ENCODE results near the gene APOC3.
"Not testable (repeated sequence)": the region's sequence is repeated elsewhere in the genome, so short reads cannot be mapped to it uniquely, and the experiment has no call there.

APOC3 gene

DNA sequence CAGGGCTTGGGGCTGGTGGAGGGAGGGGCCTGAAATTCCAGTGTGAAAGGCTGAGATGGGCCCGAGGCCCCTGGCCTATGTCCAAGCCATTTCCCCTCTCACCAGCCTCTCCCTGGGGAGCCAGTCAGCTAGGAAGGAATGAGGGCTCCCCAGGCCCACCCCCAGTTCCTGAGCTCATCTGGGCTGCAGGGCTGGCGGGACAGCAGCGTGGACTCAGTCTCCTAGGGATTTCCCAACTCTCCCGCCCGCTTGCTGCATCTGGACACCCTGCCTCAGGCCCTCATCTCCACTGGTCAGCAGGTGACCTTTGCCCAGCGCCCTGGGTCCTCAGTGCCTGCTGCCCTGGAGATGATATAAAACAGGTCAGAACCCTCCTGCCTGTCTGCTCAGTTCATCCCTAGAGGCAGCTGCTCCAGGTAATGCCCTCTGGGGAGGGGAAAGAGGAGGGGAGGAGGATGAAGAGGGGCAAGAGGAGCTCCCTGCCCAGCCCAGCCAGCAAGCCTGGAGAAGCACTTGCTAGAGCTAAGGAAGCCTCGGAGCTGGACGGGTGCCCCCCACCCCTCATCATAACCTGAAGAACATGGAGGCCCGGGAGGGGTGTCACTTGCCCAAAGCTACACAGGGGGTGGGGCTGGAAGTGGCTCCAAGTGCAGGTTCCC lies at the start of gene APOC3:
Gene APOC3 (plus strand): TSS at position 383 of the 659 bp plus-strand sequence. CDS start 676 bp downstream, outside the sequence.
- DNase-seq, result no peak

DNA sequence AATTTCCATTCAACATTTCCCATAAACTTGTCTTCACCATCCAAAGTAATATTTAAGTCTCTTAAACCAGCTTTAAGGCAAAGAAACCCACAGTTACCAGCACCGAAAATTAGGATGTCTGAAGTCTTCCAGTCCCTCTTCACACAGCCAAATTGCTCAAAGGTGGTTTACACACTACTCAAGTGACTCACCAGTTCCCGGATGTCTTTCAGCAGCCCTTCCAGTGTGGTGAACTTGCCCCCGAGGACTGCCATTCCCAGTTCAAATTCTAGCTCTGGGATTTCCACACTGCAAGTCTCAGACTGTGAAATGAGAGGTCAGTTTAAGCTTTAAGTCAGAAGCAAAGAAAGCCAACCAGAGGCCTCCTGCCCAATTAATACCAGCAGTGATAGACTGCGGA lies 47.0 kb upstream of the APOC3 start:
- no peak for DNase-seq

DNA sequence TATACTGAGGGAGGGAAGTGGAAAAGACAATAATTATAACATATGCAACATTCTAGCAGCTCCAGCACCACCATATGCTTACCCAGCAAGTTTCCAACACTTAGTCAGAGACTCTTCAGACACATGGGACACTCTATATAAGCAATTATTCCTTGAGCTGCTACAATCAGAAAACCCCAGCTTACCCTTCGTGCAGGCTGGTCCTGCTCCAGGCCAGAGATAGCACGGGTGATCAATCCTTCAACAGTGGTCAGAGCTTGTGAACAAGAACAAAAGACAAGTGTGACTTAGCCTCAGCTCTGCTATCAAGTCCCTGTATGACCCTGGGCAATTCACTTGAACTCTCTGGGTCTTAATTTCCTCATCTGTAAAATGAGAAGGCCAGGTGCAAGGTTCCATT lies 43.4 kb upstream of the APOC3 start:
- no peak for DNase-seq

DNA sequence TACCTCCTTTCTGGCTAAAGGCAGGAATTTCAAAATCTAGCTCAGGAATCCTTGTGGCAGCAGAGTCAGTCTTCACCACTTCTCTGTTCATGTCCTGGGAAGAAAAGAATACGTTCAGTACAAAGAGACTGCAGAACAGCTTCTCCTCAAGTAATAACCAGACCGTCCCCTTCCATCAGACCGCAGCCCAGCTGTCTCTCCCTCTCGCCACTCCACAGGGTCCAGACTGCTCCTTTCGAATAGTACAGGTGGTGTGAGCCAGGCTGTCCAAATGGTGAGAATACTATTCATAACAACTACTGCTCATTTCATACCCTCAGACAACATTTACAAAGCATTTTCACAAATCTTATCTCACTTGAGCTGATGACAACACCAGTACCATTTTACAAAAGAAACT lies 42.7 kb upstream of the APOC3 start:
- DNase-seq, result no peak

DNA sequence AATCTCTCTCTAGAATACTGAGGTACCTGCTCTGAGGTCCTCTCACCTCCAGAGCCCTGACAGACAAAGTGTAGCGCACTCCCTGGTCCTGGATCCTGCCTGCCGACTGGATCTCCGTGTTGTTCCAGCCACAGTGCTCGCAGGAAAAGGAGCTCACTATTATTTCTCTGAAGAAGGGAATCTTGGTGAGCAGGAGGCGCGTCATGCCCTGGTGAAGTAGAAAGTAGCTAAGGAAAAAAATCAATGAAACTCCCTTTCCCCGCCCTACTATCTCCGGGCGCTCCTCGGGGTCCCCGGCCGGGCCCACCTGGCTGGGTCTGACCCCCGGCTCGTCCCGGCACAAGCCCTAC lies 42.3 kb upstream of the APOC3 start:
- DNase-seq, result peak; percentile 5

DNA sequence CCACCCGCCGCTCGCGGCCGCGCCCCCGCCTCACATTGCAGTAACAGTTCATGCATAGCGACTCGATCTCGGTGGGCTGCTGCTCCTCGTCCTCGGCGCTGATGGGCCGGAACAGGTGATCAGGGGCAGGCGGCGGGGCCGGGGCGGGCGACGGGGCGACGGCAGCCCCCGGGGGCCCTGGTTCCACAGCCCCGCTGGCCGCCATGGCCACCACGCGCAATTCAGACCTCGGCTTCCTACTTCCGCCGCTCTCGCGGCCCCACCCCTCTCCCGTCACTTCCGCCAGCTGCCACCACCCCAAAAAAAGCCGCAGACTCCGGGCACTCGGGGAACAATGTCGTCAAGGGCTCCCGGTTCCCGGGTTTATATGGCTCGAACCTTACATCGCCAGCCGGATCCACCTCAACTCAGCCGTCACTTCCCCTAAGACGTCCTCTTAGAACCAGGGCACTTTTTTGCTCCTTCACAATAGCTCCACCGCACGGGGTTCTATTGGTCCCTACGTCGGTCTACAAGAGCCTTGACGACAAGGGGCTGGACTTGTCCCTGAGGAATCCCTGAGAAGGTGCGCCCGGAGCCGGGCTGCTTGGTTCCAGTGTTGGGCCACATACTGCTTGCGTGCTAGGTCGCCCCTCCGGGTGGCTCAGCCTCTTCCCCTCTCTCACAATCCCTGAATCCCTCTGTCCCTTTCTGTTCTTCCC lies 41.8 kb upstream of the APOC3 start, which contains the start of gene ZPR1:
Gene ZPR1 (minus strand): TSS at position 238 of the 701 bp plus-strand sequence. CDS start 33 bp downstream, at position 205.
- peak; percentile 88 for DNase-seq

DNA sequence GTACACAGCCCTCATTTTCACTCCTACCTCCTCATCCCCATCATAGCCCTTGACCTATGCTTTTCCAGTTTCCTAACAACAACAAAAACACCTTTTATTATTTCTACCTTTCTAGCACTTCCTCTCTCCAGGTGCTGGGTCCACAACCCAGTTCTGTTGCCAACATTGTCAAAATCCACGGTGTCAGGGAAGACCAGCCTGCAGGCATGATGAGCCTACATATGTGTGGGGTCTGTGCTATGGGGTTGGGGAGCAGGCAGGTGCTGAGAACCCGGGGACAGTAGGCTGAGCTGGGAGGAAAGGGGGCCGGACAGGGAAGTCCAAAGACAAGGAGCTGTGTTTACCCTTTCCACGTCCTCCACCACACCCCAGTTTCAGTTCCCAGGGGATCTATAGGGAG lies 41.2 kb upstream of the APOC3 start:
- no peak for DNase-seq

DNA sequence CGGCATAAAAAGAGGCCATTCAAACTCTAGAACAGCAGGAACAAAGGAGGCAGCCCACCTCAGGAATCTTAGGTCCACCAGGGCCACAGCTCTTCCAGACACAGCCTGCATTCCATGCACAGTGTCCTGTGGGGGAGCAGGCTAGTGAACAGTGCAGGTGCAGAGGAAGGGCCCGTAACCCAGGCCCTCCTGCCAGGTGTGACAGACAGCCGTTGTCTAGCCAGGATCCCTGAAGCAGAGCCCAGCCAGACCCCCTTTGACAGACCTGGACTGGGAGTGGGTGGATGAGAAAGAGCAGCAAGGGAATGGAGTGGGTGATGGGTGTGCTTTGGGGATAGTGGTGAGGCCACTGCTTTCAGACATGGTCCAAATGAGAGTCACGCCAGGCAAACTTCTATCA lies 40.7 kb upstream of the APOC3 start:
- DNase-seq, result no peak

DNA sequence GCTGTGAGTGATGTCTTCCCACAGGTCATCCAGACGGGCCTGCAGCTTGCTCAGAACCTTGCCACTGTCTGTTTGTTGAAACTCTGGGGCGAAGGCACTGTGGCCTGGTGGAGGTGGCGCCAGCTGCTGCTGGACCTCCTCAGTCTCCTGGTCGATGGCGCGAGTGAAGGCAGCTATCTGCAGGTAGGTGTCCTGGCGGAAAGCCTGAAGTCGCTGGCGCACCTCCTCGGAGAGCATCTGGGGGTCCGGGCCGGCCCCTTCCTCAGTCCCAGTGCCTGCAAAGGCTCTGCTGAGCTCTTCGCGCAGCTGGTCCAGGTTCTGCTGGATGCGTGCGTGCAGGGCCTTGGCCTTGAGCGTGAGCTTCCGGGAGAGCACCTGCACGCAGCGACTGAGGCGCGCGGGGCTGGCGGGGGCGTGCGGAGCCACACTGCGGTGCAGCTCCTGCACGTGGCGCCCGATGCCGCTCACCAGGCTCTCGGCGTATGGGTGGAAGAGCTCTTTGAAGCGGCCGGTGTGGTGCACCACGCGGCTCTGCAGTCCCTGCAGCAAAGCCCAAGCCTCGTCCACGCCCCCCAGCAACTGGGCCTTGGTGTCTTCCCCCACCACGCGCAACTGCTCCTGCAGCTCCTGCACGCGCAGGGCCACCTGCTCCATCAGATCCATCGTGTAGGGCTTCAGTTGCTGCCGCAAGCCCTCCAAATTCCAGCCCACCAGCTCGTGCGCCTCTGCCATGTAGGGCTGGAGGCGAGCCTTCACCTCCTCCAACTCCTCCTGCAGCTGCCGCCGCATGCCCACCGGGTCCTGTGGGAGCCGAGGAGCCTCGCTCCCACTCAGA lies 39.3 kb upstream of the APOC3 start:
- no peak for DNase-seq

DNA sequence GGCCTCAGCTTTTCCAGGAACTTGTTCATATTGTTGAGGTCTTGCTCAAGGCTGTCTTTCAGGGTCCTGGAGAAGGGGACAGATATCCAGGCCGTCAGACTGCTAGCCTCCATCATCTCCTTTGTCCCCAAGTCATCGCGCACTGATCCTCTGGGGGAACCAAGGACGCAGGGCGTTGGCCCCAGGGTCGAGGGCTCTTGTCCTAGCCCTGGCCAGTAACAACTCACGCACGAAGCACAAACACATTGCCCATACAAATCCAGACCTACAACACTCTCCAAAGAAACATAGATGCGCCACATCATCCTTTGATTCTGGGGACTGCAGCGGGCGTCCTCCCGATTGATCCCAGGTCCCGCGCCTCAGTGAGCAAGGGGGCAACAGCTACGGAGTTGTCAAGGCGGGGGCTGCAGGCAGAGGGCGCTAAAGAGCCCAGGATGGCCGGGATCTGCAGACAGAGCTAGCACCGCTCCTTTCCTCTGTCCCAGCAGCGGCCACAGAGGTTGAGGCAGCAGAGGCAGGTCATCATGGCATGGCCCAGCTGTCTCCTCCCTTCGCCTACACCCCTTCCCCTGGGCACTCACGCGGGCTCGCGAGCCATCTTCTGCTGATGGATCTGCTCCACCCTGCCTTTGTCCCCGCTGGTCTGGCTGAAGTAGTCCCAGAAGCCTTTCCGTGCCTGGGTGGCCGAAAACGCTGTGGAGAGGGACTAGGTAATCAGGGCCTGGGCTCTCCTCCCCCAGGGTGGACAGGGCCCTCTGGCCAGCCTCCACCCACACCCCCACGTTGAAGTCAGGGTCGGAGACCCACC lies 38.5 kb upstream of the APOC3 start:
- peak; percentile 83 for DNase-seq

DNA sequence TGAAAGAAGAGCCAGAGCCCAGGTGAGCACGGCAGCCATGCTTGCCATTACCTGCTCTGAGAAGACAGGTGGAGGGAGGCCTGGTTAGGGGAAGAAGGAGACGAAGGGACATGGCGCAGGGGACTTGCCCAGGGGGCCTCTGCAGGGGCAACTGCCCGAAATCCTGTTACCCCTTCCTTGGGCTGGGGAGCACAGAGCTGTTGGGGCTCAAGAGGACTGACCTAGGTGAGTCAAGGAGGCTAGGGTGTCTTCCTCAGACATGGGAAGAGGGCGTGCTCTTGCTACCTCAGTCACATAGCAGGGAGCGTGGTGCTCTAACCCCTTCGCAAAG lies 37.9 kb upstream of the APOC3 start, which contains the start of gene APOA5:
Gene APOA5 (minus strand): TSS at position 67 of the 331 bp plus-strand sequence. CDS start 19 bp downstream, at position 48.
- no peak for DNase-seq

DNA sequence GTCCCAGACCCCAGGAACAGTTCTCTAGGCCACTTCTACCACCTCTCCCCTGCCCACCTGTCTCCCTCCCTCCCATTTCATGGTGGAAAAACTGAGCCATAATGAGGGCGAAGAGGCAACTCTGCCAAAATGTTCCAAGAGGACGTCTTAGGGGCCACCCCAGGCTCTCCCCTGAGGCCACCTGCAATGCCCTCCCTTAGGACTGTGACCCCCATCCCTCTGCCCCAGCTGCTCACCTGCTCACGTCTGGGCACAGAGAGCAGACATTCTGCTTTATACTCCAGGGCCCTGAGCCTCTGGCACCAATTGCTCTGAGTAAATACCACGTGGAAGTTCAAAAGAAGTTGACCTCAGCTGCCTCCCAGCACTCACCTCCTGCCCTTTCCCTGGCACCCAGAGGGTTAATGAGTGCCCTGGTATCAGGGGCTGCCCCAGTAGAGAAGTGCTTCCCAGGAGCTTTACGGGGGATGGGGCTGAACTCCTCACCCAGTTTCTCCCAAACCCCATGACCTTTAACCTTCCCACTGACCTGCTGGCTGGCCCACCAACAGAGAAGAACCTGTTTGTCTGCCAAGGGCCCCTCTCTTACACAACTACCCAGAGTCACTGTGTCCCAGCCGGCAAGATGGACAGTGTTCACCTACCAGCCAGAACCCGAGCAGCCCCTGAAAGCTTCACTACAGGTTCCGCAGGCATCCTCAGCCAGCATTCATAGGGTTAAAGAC lies 37.4 kb upstream of the APOC3 start:
- DNase-seq, result no peak

DNA sequence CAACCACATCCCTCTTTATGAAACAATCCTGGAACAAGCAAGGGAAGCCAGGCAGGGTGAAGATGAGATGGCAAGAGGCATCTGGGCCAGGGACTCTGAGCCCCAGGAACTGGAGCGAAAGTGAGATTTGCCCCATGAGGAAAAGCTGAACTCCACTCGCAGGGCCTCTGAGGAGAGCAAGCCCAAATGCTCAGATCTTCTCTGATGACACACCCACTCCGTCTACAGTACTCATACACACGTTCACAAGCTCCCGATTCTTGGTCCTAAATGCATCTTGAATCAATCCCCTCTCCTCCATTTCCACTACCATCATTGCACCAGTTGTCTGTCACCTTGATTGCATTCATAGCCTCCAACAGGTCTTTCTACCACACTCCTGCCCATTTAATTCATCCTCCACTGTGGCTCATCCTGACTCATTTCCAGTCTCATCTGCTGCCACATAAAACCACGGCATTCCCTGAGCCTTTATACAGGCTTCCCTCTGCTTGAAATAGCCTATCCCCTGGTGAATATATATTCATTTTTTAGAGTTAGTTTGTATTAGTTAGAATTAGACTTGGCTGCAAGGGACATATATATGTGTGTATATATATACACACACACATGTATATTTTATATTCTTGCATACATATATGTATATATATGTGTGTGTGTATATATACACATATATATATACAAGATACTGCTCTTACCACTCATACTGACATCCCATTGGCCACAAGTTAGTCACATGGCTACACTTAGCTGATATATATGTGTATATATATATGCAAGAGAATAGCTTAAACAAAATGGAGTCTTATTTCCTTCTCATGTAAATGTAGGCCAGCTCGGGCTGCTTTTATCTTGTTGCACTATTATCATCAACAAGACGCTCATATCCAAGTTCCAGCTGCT lies 36.6 kb upstream of the APOC3 start:
- DNase-seq, result no peak

DNA sequence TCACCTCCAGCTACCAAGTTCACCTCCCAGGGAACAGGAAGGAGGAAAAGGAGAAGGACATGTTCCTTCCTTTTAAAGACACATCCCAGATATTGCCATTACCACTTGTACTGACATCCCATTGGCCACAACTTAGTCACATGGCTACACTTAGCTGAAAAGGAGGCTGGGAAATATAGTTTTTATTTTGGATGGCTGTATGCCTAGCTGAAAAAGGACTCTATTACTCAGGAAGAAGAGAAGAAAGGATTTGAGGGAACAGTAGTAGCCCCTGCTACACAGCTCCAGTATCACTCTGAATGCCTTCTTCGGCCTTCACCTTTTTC lies 36.0 kb upstream of the APOC3 start:
- DNase-seq, result no peak

DNA sequence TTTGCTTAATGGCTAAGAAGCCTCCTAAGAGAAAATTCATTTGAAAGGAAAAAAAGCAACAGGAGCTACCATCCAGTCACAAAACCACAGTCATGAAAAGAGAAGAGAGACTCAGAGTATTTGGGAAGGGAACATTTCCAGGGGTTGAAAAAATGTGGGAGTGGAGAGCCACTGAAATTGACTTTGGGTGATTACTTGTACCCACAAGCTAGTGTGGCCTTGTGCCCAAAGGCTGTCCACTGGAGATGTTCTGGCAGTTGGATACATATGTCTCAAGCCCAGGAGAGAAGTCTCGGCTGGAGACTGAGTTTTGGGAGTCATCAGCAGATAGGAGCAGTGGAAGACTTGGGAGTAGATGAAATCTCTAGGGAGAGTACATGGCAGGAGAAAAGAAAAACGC lies 34.9 kb upstream of the APOC3 start:
- DNase-seq, result no peak

DNA sequence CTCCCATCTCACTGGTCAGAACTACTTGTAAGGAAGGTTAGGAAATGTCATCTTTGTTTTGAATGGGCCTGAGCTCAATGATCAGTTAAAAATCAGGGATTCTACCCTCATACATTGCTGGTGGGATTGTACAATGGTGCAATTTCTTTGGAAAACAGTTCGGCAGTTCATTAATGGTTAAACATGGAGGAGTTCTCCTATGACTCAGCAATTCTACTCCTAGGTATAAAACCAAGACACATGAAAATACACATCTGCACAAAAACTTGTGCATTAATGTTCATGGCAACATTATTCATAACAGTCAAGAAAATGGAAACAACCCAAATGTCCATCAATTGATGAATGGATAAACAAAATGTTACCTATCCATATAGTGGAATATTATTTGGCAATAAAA lies 33.2 kb upstream of the APOC3 start:
- DNase-seq, result no peak

DNA sequence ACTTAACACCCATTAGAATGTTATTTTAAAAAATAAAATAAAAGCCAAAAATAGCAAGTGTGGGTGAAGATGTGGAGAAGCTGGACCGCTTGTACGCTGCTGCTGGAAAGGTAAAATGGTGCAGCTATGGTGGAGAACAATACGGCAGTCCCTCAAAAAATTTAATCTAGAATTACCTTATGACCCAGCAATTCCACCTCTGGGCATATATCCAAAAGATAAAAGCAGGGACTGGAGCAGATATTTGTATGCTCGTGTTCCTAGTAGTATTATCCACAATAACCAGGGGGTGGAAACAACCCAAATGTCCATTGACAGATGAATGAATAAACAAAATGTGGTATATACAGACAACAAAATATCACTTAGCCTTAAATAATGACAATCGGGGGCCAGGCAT lies 31.9 kb upstream of the APOC3 start:
- DNase-seq, result no peak

DNA sequence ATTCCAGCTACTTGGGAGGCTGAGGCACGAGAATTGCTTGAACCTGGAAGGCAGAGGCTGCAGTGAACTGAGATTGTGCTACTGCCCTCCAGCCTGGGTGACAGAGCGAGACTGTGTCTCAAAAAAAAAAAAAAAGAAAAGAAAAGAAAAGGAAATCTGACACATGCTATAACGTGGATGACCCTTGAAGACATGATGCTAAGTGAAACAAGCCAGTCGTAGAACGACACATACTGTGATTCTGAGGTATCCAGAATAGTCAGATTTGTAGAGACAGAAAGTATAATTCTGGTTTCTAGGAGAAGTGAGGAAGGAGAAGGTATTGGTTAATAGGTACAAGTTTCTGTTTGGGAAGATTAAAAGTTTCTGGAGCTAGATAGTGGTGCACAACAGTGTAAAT lies 31.3 kb upstream of the APOC3 start:
- DNase-seq, result no peak

DNA sequence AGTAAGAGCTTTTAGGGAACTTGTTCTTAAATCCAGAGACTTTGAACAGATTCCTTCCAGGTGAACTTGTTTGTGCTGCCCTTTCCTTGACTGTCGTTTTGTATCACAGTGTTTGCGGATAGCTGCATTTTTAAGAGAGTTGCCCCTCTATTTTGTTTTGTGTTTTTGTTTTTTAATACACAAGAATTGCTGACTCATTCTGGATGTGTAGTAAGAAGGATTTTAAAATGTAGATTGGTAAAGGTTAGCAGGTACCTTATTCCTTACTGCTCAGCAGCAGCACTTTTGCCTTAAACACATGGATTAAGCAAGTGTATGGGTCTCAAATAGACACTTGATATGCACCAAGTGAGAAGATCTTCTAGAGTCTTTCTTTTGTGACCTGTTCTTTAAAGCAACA lies 29.1 kb upstream of the APOC3 start:
- no peak for DNase-seq

DNA sequence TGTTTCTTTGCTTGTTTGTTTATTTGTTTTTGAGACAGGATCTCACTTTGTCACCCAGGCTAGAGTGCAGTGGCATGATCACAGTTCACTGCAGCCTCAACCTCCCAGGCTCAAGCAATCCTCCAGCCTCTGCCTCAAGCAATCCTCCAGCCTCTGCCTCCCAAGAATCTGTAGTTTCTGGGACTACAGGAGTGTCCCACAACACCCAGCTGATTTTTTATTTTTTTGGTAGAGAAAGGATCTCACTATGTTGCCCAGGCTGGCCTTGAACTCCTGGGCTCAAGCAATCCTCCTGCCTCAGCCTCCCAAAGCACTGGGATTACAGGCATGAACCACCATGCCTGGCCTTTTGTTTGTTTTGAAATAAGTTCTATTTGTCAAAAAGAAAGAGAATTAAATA lies 28.0 kb upstream of the APOC3 start:
- not testable (repeated sequence) for DNase-seq

DNA sequence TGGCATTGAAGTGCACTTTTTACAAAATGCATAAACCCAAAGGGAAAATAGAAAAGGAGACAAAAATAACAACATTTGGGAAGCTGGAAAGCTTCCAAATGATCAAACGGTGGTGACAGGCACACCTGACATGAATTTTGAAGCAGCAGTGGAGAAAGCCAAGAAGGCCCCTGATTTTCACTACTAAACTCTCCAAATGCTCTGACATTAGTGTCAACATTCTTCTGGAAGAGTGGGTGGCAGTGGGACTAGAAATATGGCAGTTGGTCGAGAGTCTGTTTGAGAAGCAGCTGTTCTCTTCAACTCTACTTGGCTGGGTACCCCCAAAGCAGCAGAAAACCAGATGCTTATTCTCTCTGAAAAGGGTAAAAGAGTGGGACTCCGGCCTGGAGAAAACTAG lies 25.7 kb upstream of the APOC3 start:
- DNase-seq, result no peak

Measured in CD4-positive, alpha-beta T cell treated with Interleukin-6 for 4 hours (primary cell).